ENCODE measurements around the gene PROB1.
"Not testable (repeated sequence)": the region's sequence is repeated elsewhere in the genome, so short reads cannot be mapped to it uniquely, and the experiment has no call there.

PROB1 gene

GRCh38 chr5:139414581-139415130 is 19.8 kb upstream of the PROB1 start:
- no peak for DNase-seq (ENCODE audit: low spot score)

GRCh38 chr5:139413963-139414362 is 19.1 kb upstream of the PROB1 start:
- DNase-seq (ENCODE audit: low spot score): no peak

- DNase-seq (ENCODE audit: low spot score): no peak
Measured at GRCh38 chr5:139413153-139413552, 18.2 kb upstream of the PROB1 start.

- DNase-seq (ENCODE audit: low spot score): no peak
Measured at GRCh38 chr5:139410993-139411828, 16.3 kb upstream of the PROB1 start.

- no peak for DNase-seq (ENCODE audit: low spot score)
Measured at GRCh38 chr5:139410121-139410992, 15.5 kb upstream of the PROB1 start.

GRCh38 chr5:139409116-139409515 is 14.2 kb upstream of the PROB1 start:
- DNase-seq (ENCODE audit: low spot score): not testable (repeated sequence)

- DNase-seq (ENCODE audit: low spot score): no peak
Measured at GRCh38 chr5:139408191-139408590, 13.3 kb upstream of the PROB1 start.

- no peak for DNase-seq (ENCODE audit: low spot score)
Measured at GRCh38 chr5:139407517-139407916, 12.6 kb upstream of the PROB1 start.

- no peak for DNase-seq (ENCODE audit: low spot score)
Measured at GRCh38 chr5:139406963-139407362, 12.1 kb upstream of the PROB1 start.

GRCh38 chr5:139404484-139404840 is 9.6 kb upstream of the PROB1 start:
- DNase-seq (ENCODE audit: low spot score): no peak

GRCh38 chr5:139403787-139404483 is 9.0 kb upstream of the PROB1 start, which contains the start of gene SPATA24:
TSS of gene SPATA24 (minus strand) at chr5:139404089. CDS start at chr5:139404060, 29 bp downstream.
- DNase-seq (ENCODE audit: low spot score): peak; percentile 97

- DNase-seq (ENCODE audit: low spot score): no peak
Measured at GRCh38 chr5:139403418-139403786, 8.5 kb upstream of the PROB1 start.

- peak; percentile 68 for DNase-seq (ENCODE audit: low spot score)
Measured at GRCh38 chr5:139402561-139403158, 7.8 kb upstream of the PROB1 start.

- DNase-seq (ENCODE audit: low spot score): no peak
Measured at GRCh38 chr5:139401546-139401945, 6.6 kb upstream of the PROB1 start.

GRCh38 chr5:139399501-139400121 is 4.7 kb upstream of the PROB1 start:
- DNase-seq (ENCODE audit: low spot score): no peak

- no peak for DNase-seq (ENCODE audit: low spot score)
Measured at GRCh38 chr5:139397921-139398320, 3.0 kb upstream of the PROB1 start.

- DNase-seq (ENCODE audit: low spot score): no peak
Measured at GRCh38 chr5:139396691-139397090, 1.8 kb upstream of the PROB1 start.

- DNase-seq (ENCODE audit: low spot score): no peak
Measured at GRCh38 chr5:139395844-139396640, 1.1 kb upstream of the PROB1 start.

GRCh38 chr5:139394123-139394653 is 716 bp downstream of the PROB1 start:
- no peak for DNase-seq (ENCODE audit: low spot score)

GRCh38 chr5:139393497-139394122 is 1.3 kb downstream of the PROB1 start:
- no peak for DNase-seq (ENCODE audit: low spot score)
